Vagina (tissue), 2 donors: ENCODE measurements around the gene MCL1. TPM values are rescaled to one million over a fixed set of nuclear protein-coding genes. Genes with fewer than 3 reads are reported as not detected.
A peak's percentile ranks its signal among the peaks of the same experiment; 100 is the strongest.

Experiments used
- DNase-seq, 2 donors: peaks; one replicate each; pipeline ENCODE4 v3.0.0-alpha.2; 2017; ENCODE audit errors: extremely low spot score in 2 of 2
- H3K27ac ChIP-seq: fragments of 200-600 bp; sonication (generic); one replicate; pipeline ENCODE4 v1.5.1; 2019
- H3K27me3 ChIP-seq: fragments of 200-600 bp; sonication (generic); one replicate; pipeline ENCODE4 v1.5.1; 2019
- H3K36me3 ChIP-seq, 2 donors: fragments of 200-600 bp; sonication (generic); one replicate each; pipeline ENCODE4 v1.5.1; 2017 to 2019
- H3K4me1 ChIP-seq: fragments of 200-600 bp; sonication (generic); one replicate; pipeline ENCODE4 v1.5.1; 2019
- H3K4me3 ChIP-seq, 2 donors: fragments of 200-600 bp; sonication (generic); 1 replicate in 1 of 2; 2 replicates in 1 of 2; pipeline ENCODE4 v1.5.1; 2016 to 2019
- H3K9me3 ChIP-seq: fragments of 200-600 bp; sonication (generic); one replicate; pipeline ENCODE4 v1.5.1; 2019
- CTCF ChIP-seq, 3 experiments: fragments of 450-650 bp in 2 of 3; fragments of 200-600 bp in 1 of 3; sonication (generic) in 1 of 3; IDR thresholded peaks; one replicate each; pipeline ENCODE4 v1.5.1; 2017 to 2019; ENCODE audit warnings: antibody characterized with exemption in 3 of 3, mild to moderate bottlenecking in 2 of 3, moderate library complexity in 2 of 3
- POLR2A ChIP-seq, 2 donors: fragments of 450-650 bp; IDR thresholded peaks; one replicate each; pipeline ENCODE4 v1.6.1; 2017; ENCODE audit warnings: antibody characterized with exemption in 2 of 2, mild to moderate bottlenecking in 2 of 2, moderate library complexity in 2 of 2
- POLR2AphosphoS5 ChIP-seq, 2 donors: sonication (generic); formaldehyde crosslinking; IDR thresholded peaks; one replicate each; pipeline ENCODE4 v1.9.0; 2017; ENCODE audit warnings: antibody characterized with exemption in 2 of 2, mild to moderate bottlenecking in 2 of 2, low read depth in 1 of 2; ENCODE audit not compliant: insufficient read depth in 1 of 2
- intact Hi-C: fragments of 100-400 bp; cut with DNase I; formaldehyde crosslinking; loops from one replicate; pipeline ENCODE4 v1.15.1; 2023
- total RNA-seq: library from RNA; depleted of rRNA; stranded (reverse); fragments of >200 nt; gene quantifications from one replicate; pipeline ENCODE4 v1.2.3, GENCODE V29; 2016

MCL1 gene
- total RNA-seq, 1 donor from 2014 or later, result 181 TPM

GRCh38 chr1:150537732-150538684, 41.4 kb downstream of the MCL1 start:
- no peak for DNase-seq
- intact Hi-C loops, result loop anchor here (5.0 kb wide), 1 partner anchor 66 kb away; no protein-coding TSS in a partner anchor

GRCh38 chr1:150536836-150537731, 42.3 kb downstream of the MCL1 start:
- no peaks in the 10 kb centered on the region for H3K36me3 ChIP-seq
- intact Hi-C loops, result loop anchor here (5.0 kb wide), 1 partner anchor 65 kb away; no protein-coding TSS in a partner anchor
- peaks cover 43% of the 10 kb centered on the region for H3K4me1 ChIP-seq

More at GRCh38 chr1:150537732-150538684, 41.4 kb downstream of the MCL1 start:
- Histone ChIP-seq H3K27ac (peak overlapping the region; percentile 71), H3K4me1 (peaks cover 33% of the 10 kb centered on the region), H3K9me3 (no peaks in the 10 kb centered on the region), H3K4me3 (no peak overlapping the region), H3K36me3 (no peaks in the 10 kb centered on the region), H3K27me3 (no peaks in the 10 kb centered on the region)
- TF ChIP-seq POLR2AphosphoS5 (IDR thresholded peaks at IDR 0.05; ENCODE audit: insufficient read depth in 1 of 2, low read depth in 1 of 2), result peak in 1 of 2 donors; percentile 29
- TF ChIP-seq CTCF (IDR thresholded peaks at IDR 0.05), result no peak

GRCh38 chr1:150535511-150536287, 43.7 kb downstream of the MCL1 start:
- TF ChIP-seq POLR2AphosphoS5 (IDR thresholded peaks at IDR 0.05; ENCODE audit: insufficient read depth in 1 of 2, low read depth in 1 of 2) (no peak), CTCF (IDR thresholded peaks at IDR 0.05) (no peak), POLR2A (IDR thresholded peaks at IDR 0.05) (no peak)
- Histone ChIP-seq H3K9me3 (no peaks in the 10 kb centered on the region), H3K27me3 (no peaks in the 10 kb centered on the region), H3K4me3 (no peak overlapping the region), H3K4me1 (peaks cover 46% of the 10 kb centered on the region), H3K36me3 (no peaks in the 10 kb centered on the region), H3K27ac (no peak overlapping the region)
- intact Hi-C loops, result loop anchor here (5.0 kb wide), 1 partner anchor 63 kb away; no protein-coding TSS in a partner anchor
- DNase-seq, result no peak

More at GRCh38 chr1:150536836-150537731, 42.3 kb downstream of the MCL1 start:
- H3K9me3 ChIP-seq, result no peaks in the 10 kb centered on the region
- H3K27ac ChIP-seq, result peak overlapping the region; percentile 71
- no peaks in the 10 kb centered on the region for H3K27me3 ChIP-seq
- no peak for DNase-seq
- no peak overlapping the region for H3K4me3 ChIP-seq
- TF ChIP-seq POLR2A (IDR thresholded peaks at IDR 0.05), result no peak
- no peak for TF ChIP-seq CTCF (IDR thresholded peaks at IDR 0.05)
- TF ChIP-seq POLR2AphosphoS5 (IDR thresholded peaks at IDR 0.05; ENCODE audit: insufficient read depth in 1 of 2, low read depth in 1 of 2), result no peak

GRCh38 chr1:150534002-150534401, 45.4 kb downstream of the MCL1 start:
- intact Hi-C loops, result no loop called here
- Histone ChIP-seq H3K27ac (no peak overlapping the region), H3K4me1 (peaks cover 51% of the 10 kb centered on the region), H3K9me3 (no peaks in the 10 kb centered on the region), H3K36me3 (no peaks in the 10 kb centered on the region), H3K27me3 (no peaks in the 10 kb centered on the region), H3K4me3 (no peak overlapping the region)
- no peak for DNase-seq
- TF ChIP-seq CTCF (IDR thresholded peaks at IDR 0.05) (no peak), POLR2AphosphoS5 (IDR thresholded peaks at IDR 0.05; ENCODE audit: insufficient read depth in 1 of 2, low read depth in 1 of 2) (peak in 1 of 2 donors; percentile 49)
